WTC11 (cell line): ENCODE results near the gene SPINK14. TPM values are rescaled to one million over a fixed set of nuclear protein-coding genes. Genes with fewer than 3 reads are reported as not detected.

Source experiments
- ATAC-seq: fragments of 200-7000 bp; cut with Tn5 transposase; 2 replicates; pipeline ENCODE4 v1.10.0; 2021; ENCODE audit warnings: mild to moderate bottlenecking, moderate library complexity
- CTCF ChIA-PET: fragments of 300-600 bp; sonication (Branson Sonifier 250); formaldehyde crosslinking; loops from one replicate; lab custom pipeline; 2021; ENCODE audit warnings: antibody characterized with exemption; lab: Charles Lee
- POLR2A ChIA-PET: fragments of 350-600 bp; sonication (Branson Sonifier 250); formaldehyde crosslinking; loops from one replicate; lab custom pipeline; 2021; ENCODE audit warnings: antibody characterized with exemption; lab: Charles Lee
- DNase-seq: peaks from one replicate; pipeline ENCODE4 v3.0.0; 2021; ENCODE audit warnings: low spot score
- H3K27ac Mint-ChIP-seq: 2 replicates; pipeline ENCODE4 v1.8.0; 2021; ENCODE audit warnings: mixed read lengths
- H3K27me3 Mint-ChIP-seq: 2 replicates; pipeline ENCODE4 v1.8.0; 2021; ENCODE audit warnings: low read depth, mild to moderate bottlenecking, moderate library complexity, mixed read lengths
- H3K36me3 Mint-ChIP-seq: 2 replicates; pipeline ENCODE4 v1.8.0; 2021; ENCODE audit warnings: mixed read lengths
- H3K4me1 Mint-ChIP-seq: 2 replicates; pipeline ENCODE4 v1.8.0; 2022; ENCODE audit warnings: mixed read lengths
- H3K4me3 Mint-ChIP-seq: 2 replicates; pipeline ENCODE4 v1.8.0; 2021; ENCODE audit warnings: mild to moderate bottlenecking, moderate library complexity, mixed read lengths
- H3K9me3 Mint-ChIP-seq: 2 replicates; pipeline ENCODE4 v1.8.0; 2021; ENCODE audit warnings: mixed read lengths
- ATF1 ChIP-seq: sonication (generic); formaldehyde crosslinking; IDR thresholded peaks from 2 replicates; pipeline ENCODE4 v1.8.1; 2023; ENCODE audit warnings: mild to moderate bottlenecking, moderate library complexity, missing genetic modification reagents
- ELF4 ChIP-seq: sonication (generic); formaldehyde crosslinking; IDR thresholded peaks from 2 replicates; pipeline ENCODE4 v1.8.1; 2022; ENCODE audit warnings: low read depth, mild to moderate bottlenecking, moderate library complexity, missing genetic modification reagents
- GABPB1 ChIP-seq: sonication (generic); formaldehyde crosslinking; IDR thresholded peaks from 2 replicates; pipeline ENCODE4 v1.8.1; 2023; ENCODE audit warnings: mild to moderate bottlenecking, missing genetic modification reagents
- IRF2 ChIP-seq: sonication (generic); formaldehyde crosslinking; IDR thresholded peaks from 2 replicates; pipeline ENCODE4 v1.8.0; 2022; ENCODE audit warnings: low read depth, missing genetic modification reagents, borderline replicate concordance
- JAZF1 ChIP-seq: fragments of 250-450 bp; sonication (Bioruptor Pico); IDR thresholded peaks from 2 replicates; pipeline ENCODE4 v1.9.0; 2021; ENCODE audit warnings: moderate library complexity, mild to moderate bottlenecking, inconsistent platforms
- MXD4 ChIP-seq: fragments of 250-450 bp; sonication (Bioruptor Pico); IDR thresholded peaks from 2 replicates; pipeline ENCODE4 v1.8.0; 2021; ENCODE audit warnings: mild to moderate bottlenecking, moderate library complexity, borderline replicate concordance
- NFE2L1 ChIP-seq: sonication (generic); formaldehyde crosslinking; IDR thresholded peaks from 2 replicates; pipeline ENCODE4 v1.8.1; 2023; ENCODE audit warnings: missing genetic modification reagents
- SMAD3 ChIP-seq: sonication (generic); formaldehyde crosslinking; IDR thresholded peaks from 2 replicates; pipeline ENCODE4 v1.8.0; 2022; ENCODE audit warnings: missing genetic modification reagents, mild to moderate bottlenecking, borderline replicate concordance
- TEAD4 ChIP-seq: sonication (generic); formaldehyde crosslinking; IDR thresholded peaks from 2 replicates; pipeline ENCODE4 v1.8.0; 2022; ENCODE audit warnings: mild to moderate bottlenecking, missing genetic modification reagents
- TP53 ChIP-seq: sonication (generic); formaldehyde crosslinking; IDR thresholded peaks from 2 replicates; pipeline ENCODE4 v1.8.1; 2023; ENCODE audit warnings: mild to moderate bottlenecking, missing genetic modification reagents
- ZNF138 ChIP-seq: sonication (generic); formaldehyde crosslinking; conservative IDR thresholded peaks from 2 replicates; pipeline ENCODE4 v1.8.1; 2022; ENCODE audit warnings: mild to moderate bottlenecking, moderate library complexity, missing genetic modification reagents
- ZNF219 ChIP-seq: sonication (generic); formaldehyde crosslinking; IDR thresholded peaks from 2 replicates; pipeline ENCODE4 v1.8.0; 2023; ENCODE audit warnings: missing genetic modification reagents, mild to moderate bottlenecking, borderline replicate concordance
- ZNF396 ChIP-seq: fragments of 250-450 bp; sonication (Bioruptor Pico); IDR thresholded peaks from 2 replicates; pipeline ENCODE4 v1.8.0; 2021; ENCODE audit warnings: mild to moderate bottlenecking, moderate library complexity, borderline replicate concordance
- total RNA-seq: library from RNA; stranded (reverse); gene quantifications from 3 replicates; pipeline ENCODE4 v1.2.3, GENCODE V29; 2021
- TF ChIP-seq, protein P1 (sequence below): fragments of 250-450 bp; sonication (Bioruptor Pico); IDR thresholded peaks from 2 replicates; pipeline ENCODE4 v1.9.0; 2021; ENCODE audit warnings: moderate library complexity, mild to moderate bottlenecking, inconsistent platforms, borderline replicate concordance
- TF ChIP-seq, protein P2 (sequence below): fragments of 250-450 bp; sonication (Bioruptor Pico); IDR thresholded peaks from 2 replicates; pipeline ENCODE4 v1.9.0; 2021; ENCODE audit warnings: mild to moderate bottlenecking, borderline replicate concordance
- TF ChIP-seq, protein P3 (sequence below): sonication (generic); formaldehyde crosslinking; IDR thresholded peaks from 2 replicates; pipeline ENCODE4 v1.8.0; 2022; ENCODE audit warnings: mild to moderate bottlenecking, missing genetic modification reagents
- TF ChIP-seq, protein P4 (sequence below): sonication (generic); formaldehyde crosslinking; IDR thresholded peaks from 2 replicates; pipeline ENCODE4 v1.8.0; 2022; ENCODE audit warnings: missing genetic modification reagents
- TF ChIP-seq, protein P5 (sequence below): sonication (generic); formaldehyde crosslinking; IDR thresholded peaks from 2 replicates; pipeline ENCODE4 v1.8.1; 2022; ENCODE audit warnings: missing genetic modification reagents, borderline replicate concordance
- TF ChIP-seq, protein P6 (sequence below): fragments of 250-450 bp; sonication (Bioruptor Pico); IDR thresholded peaks from 2 replicates; pipeline ENCODE4 v1.9.0; 2021; ENCODE audit warnings: mild to moderate bottlenecking

The SPINK14 gene
- total RNA-seq, 1 experiment from 2014 or later = not detected

DNA sequence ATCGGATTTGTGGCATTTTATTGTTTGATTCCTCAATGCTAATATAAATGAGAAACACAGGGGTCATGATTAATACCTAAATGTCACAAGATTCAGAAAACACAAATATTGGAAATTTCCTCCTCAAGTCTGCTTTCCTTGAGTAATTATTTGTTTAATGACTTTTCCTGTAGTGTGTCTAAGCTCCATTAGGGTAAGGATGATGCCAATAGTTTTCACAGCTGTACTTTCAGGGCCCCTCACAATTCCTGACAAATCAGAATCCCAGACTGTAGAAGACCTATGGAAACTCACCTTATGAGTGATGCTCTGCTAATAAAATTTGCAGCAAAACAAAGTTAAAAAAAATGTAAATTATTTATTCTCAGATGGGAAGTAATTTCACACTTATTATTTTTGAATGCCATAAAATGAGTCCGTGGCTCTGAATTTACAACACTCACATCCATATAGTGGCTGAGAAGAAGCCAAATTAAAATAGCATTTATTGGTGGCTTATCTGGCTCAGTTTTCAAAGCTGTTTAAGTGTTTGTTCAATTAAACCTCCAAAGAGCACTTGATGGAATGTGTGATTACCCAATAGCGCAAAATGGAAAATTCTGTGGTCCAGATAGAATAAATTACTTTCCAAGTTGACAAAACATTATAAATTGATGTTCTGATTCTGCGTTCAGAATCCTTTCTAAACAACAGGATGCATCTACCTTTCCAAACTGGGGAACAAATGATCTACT lies 1.6 kb upstream of the SPINK14 start (continued):
- TF ChIP-seq, protein P1, sequence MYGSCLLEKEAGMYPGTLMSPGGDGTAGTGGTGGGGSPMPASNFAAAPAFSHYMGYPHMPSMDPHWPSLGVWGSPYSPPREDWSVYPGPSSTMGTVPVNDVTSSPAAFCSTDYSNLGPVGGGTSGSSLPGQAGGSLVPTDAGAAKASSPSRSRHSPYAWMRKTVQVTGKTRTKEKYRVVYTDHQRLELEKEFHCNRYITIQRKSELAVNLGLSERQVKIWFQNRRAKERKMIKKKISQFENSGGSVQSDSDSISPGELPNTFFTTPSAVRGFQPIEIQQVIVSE (CRISPR knock-in tag) = no peak
- TF ChIP-seq GABPB1 (CRISPR knock-in tag) (no peak), ZNF138 (CRISPR knock-in tag) (no peak)
- TF ChIP-seq, protein P2, sequence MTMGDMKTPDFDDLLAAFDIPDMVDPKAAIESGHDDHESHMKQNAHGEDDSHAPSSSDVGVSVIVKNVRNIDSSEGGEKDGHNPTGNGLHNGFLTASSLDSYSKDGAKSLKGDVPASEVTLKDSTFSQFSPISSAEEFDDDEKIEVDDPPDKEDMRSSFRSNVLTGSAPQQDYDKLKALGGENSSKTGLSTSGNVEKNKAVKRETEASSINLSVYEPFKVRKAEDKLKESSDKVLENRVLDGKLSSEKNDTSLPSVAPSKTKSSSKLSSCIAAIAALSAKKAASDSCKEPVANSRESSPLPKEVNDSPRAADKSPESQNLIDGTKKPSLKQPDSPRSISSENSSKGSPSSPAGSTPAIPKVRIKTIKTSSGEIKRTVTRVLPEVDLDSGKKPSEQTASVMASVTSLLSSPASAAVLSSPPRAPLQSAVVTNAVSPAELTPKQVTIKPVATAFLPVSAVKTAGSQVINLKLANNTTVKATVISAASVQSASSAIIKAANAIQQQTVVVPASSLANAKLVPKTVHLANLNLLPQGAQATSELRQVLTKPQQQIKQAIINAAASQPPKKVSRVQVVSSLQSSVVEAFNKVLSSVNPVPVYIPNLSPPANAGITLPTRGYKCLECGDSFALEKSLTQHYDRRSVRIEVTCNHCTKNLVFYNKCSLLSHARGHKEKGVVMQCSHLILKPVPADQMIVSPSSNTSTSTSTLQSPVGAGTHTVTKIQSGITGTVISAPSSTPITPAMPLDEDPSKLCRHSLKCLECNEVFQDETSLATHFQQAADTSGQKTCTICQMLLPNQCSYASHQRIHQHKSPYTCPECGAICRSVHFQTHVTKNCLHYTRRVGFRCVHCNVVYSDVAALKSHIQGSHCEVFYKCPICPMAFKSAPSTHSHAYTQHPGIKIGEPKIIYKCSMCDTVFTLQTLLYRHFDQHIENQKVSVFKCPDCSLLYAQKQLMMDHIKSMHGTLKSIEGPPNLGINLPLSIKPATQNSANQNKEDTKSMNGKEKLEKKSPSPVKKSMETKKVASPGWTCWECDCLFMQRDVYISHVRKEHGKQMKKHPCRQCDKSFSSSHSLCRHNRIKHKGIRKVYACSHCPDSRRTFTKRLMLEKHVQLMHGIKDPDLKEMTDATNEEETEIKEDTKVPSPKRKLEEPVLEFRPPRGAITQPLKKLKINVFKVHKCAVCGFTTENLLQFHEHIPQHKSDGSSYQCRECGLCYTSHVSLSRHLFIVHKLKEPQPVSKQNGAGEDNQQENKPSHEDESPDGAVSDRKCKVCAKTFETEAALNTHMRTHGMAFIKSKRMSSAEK (CRISPR knock-in tag) = no peak

DNA sequence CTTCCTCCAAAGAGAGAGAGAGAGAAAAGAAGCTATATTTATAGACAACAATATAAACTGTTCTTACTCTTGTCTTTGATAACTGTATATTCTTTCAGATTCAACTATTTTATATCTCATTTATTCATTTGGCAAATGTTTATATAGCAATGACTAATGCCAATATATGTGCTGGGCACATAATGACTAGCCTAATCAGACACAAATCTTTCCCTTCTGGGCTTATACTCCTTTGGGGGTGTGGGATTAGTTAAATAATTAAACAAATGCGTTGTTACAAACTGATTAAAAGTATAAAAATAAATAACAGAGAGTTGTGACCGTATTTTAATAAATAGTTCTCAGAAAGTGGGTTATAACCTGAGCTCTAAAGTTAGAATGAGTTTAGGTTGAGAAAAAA lies 4.0 kb downstream of the SPINK14 start:
- DNase-seq (no peak), ATAC-seq (no peak)
- H3K9me3 Mint-ChIP-seq = no peaks in the 10 kb centered on the region
- no peak overlapping the region for H3K27ac Mint-ChIP-seq
- H3K4me3 Mint-ChIP-seq = no peak overlapping the region
- no peaks in the 10 kb centered on the region for H3K4me1 Mint-ChIP-seq
- no peak for TF ChIP-seq ZNF219 (CRISPR knock-in tag)
- TF ChIP-seq ELF4 = no peak
- TF ChIP-seq ATF1 (CRISPR knock-in tag) = no peak
- TF ChIP-seq TEAD4 = no peak
- no peak for TF ChIP-seq IRF2 (CRISPR knock-in tag)
- TF ChIP-seq NFE2L1 = no peak
- TF ChIP-seq, protein P3, sequence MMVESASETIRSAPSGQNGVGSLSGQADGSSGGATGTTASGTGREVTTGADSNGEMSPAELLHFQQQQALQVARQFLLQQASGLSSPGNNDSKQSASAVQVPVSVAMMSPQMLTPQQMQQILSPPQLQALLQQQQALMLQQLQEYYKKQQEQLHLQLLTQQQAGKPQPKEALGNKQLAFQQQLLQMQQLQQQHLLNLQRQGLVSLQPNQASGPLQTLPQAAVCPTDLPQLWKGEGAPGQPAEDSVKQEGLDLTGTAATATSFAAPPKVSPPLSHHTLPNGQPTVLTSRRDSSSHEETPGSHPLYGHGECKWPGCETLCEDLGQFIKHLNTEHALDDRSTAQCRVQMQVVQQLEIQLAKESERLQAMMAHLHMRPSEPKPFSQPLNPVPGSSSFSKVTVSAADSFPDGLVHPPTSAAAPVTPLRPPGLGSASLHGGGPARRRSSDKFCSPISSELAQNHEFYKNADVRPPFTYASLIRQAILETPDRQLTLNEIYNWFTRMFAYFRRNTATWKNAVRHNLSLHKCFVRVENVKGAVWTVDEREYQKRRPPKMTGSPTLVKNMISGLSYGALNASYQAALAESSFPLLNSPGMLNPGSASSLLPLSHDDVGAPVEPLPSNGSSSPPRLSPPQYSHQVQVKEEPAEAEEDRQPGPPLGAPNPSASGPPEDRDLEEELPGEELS (CRISPR knock-in tag) = no peak
- no peak for TF ChIP-seq SMAD3
- no peak for TF ChIP-seq JAZF1
- ChIA-PET POLR2A (no interaction called here), CTCF (no interaction called here)
- H3K27me3 Mint-ChIP-seq = no peaks in the 10 kb centered on the region
- H3K36me3 Mint-ChIP-seq = no peaks in the 10 kb centered on the region

DNA sequence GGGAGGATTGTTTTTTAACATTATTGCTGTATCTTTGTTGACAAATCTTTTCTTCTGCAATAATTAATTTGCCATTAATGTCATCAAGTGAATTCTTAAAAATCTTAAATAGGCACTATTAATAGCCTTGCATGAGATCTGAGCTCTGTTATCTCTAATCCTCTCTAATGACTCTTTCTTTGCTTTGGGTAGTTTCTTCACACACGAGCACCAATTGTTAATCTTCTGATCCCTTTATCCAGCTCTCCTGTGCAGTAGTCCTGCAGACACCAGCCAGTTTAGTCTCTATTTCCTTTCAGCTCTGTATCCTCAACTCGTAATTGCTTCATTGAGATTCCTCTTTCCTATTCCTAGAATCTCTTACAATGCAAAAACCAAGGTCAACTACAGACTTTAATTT lies 8.1 kb downstream of the SPINK14 start:
- H3K36me3 Mint-ChIP-seq = no peaks in the 10 kb centered on the region
- no peak for ATAC-seq
- no peak for DNase-seq
- H3K4me3 Mint-ChIP-seq = no peak overlapping the region
- H3K4me1 Mint-ChIP-seq = no peaks in the 10 kb centered on the region
- H3K27ac Mint-ChIP-seq = no peak overlapping the region
- CTCF ChIA-PET = no interaction called here
- no peaks in the 10 kb centered on the region for H3K9me3 Mint-ChIP-seq
- no peaks in the 10 kb centered on the region for H3K27me3 Mint-ChIP-seq
- POLR2A ChIA-PET = no interaction called here
- TF ChIP-seq, protein P4, sequence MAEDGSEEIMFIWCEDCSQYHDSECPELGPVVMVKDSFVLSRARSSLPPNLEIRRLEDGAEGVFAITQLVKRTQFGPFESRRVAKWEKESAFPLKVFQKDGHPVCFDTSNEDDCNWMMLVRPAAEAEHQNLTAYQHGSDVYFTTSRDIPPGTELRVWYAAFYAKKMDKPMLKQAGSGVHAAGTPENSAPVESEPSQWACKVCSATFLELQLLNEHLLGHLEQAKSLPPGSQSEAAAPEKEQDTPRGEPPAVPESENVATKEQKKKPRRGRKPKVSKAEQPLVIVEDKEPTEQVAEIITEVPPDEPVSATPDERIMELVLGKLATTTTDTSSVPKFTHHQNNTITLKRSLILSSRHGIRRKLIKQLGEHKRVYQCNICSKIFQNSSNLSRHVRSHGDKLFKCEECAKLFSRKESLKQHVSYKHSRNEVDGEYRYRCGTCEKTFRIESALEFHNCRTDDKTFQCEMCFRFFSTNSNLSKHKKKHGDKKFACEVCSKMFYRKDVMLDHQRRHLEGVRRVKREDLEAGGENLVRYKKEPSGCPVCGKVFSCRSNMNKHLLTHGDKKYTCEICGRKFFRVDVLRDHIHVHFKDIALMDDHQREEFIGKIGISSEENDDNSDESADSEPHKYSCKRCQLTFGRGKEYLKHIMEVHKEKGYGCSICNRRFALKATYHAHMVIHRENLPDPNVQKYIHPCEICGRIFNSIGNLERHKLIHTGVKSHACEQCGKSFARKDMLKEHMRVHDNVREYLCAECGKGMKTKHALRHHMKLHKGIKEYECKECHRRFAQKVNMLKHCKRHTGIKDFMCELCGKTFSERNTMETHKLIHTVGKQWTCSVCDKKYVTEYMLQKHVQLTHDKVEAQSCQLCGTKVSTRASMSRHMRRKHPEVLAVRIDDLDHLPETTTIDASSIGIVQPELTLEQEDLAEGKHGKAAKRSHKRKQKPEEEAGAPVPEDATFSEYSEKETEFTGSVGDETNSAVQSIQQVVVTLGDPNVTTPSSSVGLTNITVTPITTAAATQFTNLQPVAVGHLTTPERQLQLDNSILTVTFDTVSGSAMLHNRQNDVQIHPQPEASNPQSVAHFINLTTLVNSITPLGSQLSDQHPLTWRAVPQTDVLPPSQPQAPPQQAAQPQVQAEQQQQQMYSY (CRISPR knock-in tag) = no peak
- TF ChIP-seq, protein P5, sequence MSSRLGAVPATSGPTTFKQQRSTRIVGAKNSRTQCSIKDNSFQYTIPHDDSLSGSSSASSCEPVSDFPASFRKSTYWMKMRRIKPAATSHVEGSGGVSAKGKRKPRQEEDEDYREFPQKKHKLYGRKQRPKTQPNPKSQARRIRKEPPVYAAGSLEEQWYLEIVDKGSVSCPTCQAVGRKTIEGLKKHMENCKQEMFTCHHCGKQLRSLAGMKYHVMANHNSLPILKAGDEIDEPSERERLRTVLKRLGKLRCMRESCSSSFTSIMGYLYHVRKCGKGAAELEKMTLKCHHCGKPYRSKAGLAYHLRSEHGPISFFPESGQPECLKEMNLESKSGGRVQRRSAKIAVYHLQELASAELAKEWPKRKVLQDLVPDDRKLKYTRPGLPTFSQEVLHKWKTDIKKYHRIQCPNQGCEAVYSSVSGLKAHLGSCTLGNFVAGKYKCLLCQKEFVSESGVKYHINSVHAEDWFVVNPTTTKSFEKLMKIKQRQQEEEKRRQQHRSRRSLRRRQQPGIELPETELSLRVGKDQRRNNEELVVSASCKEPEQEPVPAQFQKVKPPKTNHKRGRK = no peak
- TF ChIP-seq MXD4 (CRISPR knock-in tag) (no peak), ZNF396 (CRISPR knock-in tag) (no peak), TP53 (CRISPR knock-in tag) (no peak)
- TF ChIP-seq, protein P6, sequence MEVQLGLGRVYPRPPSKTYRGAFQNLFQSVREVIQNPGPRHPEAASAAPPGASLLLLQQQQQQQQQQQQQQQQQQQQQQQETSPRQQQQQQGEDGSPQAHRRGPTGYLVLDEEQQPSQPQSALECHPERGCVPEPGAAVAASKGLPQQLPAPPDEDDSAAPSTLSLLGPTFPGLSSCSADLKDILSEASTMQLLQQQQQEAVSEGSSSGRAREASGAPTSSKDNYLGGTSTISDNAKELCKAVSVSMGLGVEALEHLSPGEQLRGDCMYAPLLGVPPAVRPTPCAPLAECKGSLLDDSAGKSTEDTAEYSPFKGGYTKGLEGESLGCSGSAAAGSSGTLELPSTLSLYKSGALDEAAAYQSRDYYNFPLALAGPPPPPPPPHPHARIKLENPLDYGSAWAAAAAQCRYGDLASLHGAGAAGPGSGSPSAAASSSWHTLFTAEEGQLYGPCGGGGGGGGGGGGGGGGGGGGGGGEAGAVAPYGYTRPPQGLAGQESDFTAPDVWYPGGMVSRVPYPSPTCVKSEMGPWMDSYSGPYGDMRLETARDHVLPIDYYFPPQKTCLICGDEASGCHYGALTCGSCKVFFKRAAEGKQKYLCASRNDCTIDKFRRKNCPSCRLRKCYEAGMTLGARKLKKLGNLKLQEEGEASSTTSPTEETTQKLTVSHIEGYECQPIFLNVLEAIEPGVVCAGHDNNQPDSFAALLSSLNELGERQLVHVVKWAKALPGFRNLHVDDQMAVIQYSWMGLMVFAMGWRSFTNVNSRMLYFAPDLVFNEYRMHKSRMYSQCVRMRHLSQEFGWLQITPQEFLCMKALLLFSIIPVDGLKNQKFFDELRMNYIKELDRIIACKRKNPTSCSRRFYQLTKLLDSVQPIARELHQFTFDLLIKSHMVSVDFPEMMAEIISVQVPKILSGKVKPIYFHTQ (CRISPR knock-in tag) = no peak
